Liver (tissue), 9 donors: ENCODE measurements around the gene COL23A1. TPM values are rescaled to one million over a fixed set of nuclear protein-coding genes. Genes with fewer than 3 reads are reported as not detected.

Experiments used
- DNase-seq: peaks from one replicate; pipeline ENCODE4 v3.0.0-alpha.2; 2017; ENCODE audit warnings: low spot score
- H3K27ac ChIP-seq, 2 donors: one replicate each; pipeline ENCODE4 v1.7.0; 2013; ENCODE audit warnings: inconsistent platforms in 2 of 2, low read length in 2 of 2, control low read depth in 1 of 2, low read depth in 1 of 2, mild to moderate bottlenecking in 1 of 2
- H3K27me3 ChIP-seq, 4 donors: one replicate each; pipeline versions ENCODE4 v1.6.1 to v1.7.0; 2013; ENCODE audit warnings: low read length in 3 of 4, inconsistent platforms in 1 of 4, mild to moderate bottlenecking in 1 of 4, moderate library complexity in 1 of 4; ENCODE audit not compliant: control insufficient read depth in 4 of 4, insufficient read depth in 4 of 4
- H3K36me3 ChIP-seq, 4 donors: one replicate each; pipeline versions ENCODE4 v1.6.1 to v1.7.0; 2013; ENCODE audit warnings: low read length in 3 of 4, mild to moderate bottlenecking in 3 of 4, low read depth in 1 of 4, moderate library complexity in 1 of 4; ENCODE audit not compliant: control insufficient read depth in 4 of 4, insufficient read depth in 3 of 4
- H3K4me1 ChIP-seq, 4 donors: one replicate each; pipeline versions ENCODE4 v1.6.1 to v1.7.0; 2013; ENCODE audit warnings: low read length in 3 of 4, mild to moderate bottlenecking in 3 of 4, moderate library complexity in 1 of 4; ENCODE audit not compliant: control insufficient read depth in 4 of 4, insufficient read depth in 4 of 4
- H3K4me3 ChIP-seq, 3 donors: one replicate each; pipeline versions ENCODE4 v1.6.1 to v1.7.0; 2013; ENCODE audit warnings: low read length in 3 of 3, control low read depth in 1 of 3, low read depth in 1 of 3, mild to moderate bottlenecking in 1 of 3
- H3K9ac ChIP-seq, 2 donors: one replicate each; pipeline ENCODE4 v1.7.0; 2013; ENCODE audit warnings: low read length in 2 of 2, mild to moderate bottlenecking in 2 of 2, moderate library complexity in 2 of 2, control low read depth in 1 of 2, low read depth in 1 of 2
- H3K9me3 ChIP-seq, 4 donors: one replicate each; pipeline versions ENCODE4 v1.6.1 to v1.7.0; 2013; ENCODE audit warnings: low read length in 3 of 4; ENCODE audit not compliant: control insufficient read depth in 4 of 4
- CTCF ChIP-seq: fragments of 150-350 bp; IDR thresholded peaks from 2 replicates; pipeline ENCODE4 v1.5.1; 2017; ENCODE audit warnings: improper control_type of control experiment, low read depth, low read length; ENCODE audit not compliant: missing input control
- EGR1 ChIP-seq, 2 donors: IDR thresholded peaks; 2 replicates each; pipeline ENCODE4 v1.6.1; 2016 to 2018; ENCODE audit warnings: antibody characterized with exemption in 2 of 2, low read depth in 2 of 2
- FOXA1 ChIP-seq: IDR thresholded peaks from 2 replicates; pipeline ENCODE4 v1.6.1; 2016; ENCODE audit warnings: antibody characterized with exemption
- HNF4A ChIP-seq, 2 donors: conservative IDR thresholded peaks; 2 replicates each; pipeline ENCODE4 v1.6.1; 2016; ENCODE audit warnings: antibody characterized with exemption in 2 of 2, mild to moderate bottlenecking in 2 of 2
- HNF4G ChIP-seq: IDR thresholded peaks from 2 replicates; pipeline ENCODE4 v1.6.1; 2016; ENCODE audit warnings: antibody characterized with exemption
- JUND ChIP-seq, 2 donors: IDR thresholded peaks; 2 replicates each; pipeline ENCODE4 v1.6.1; 2016; ENCODE audit warnings: antibody characterized with exemption in 2 of 2
- MAX ChIP-seq: IDR thresholded peaks from 2 replicates; pipeline ENCODE4 v1.6.1; 2016; ENCODE audit warnings: antibody characterized with exemption
- RAD21 ChIP-seq, 2 donors: IDR thresholded peaks; 2 replicates each; pipeline ENCODE4 v1.6.1; 2016; ENCODE audit warnings: antibody characterized with exemption in 2 of 2, mild to moderate bottlenecking in 2 of 2
- REST ChIP-seq: IDR thresholded peaks from 2 replicates; pipeline ENCODE4 v1.6.1; 2016; ENCODE audit warnings: antibody characterized with exemption, mild to moderate bottlenecking
- RXRA ChIP-seq, 2 donors: IDR thresholded peaks; 2 replicates each; pipeline ENCODE4 v1.6.1; 2017 to 2018; ENCODE audit warnings: antibody characterized with exemption in 2 of 2, mild to moderate bottlenecking in 1 of 2
- TAF1 ChIP-seq: conservative IDR thresholded peaks from 2 replicates; pipeline ENCODE4 v1.6.1; 2016; ENCODE audit warnings: antibody characterized with exemption, mild to moderate bottlenecking
- YY1 ChIP-seq: IDR thresholded peaks from 2 replicates; pipeline ENCODE4 v1.6.1; 2016; ENCODE audit warnings: antibody characterized with exemption, mild to moderate bottlenecking
- ZBTB33 ChIP-seq: IDR thresholded peaks from 2 replicates; pipeline ENCODE4 v1.6.1; 2016; ENCODE audit warnings: antibody characterized with exemption
- WGBS: extraction: QIAGEN DNeasy Blood & Tissue Kit; methylation state at CpG from one replicate; pipeline ENCODE4 v1.1.7; 2013; 5-methylcytosine and 5-hydroxymethylcytosine counted together
- polyA plus RNA-seq, 2 donors: library from polyadenylated mRNA; stranded (reverse) in 1 of 2; unstranded in 1 of 2; fragments of 200-250 nt in 1 of 2; fragments of >200 nt in 1 of 2; fragmentation: Nextera tagmentation in 1 of 2; extraction: Ambion mirVana in 1 of 2; gene quantifications; one replicate each; pipeline versions ENCODE4 v1.2.1 to v1.2.3, GENCODE V29; 2013 to 2015
- total RNA-seq, 2 donors: library from RNA; depleted of rRNA; stranded (reverse); fragments of >200 nt; gene quantifications; one replicate each; pipeline ENCODE4 v1.2.3, GENCODE V29; 2014
- TF ChIP-seq, protein P1 (sequence below): IDR thresholded peaks from 2 replicates; pipeline ENCODE4 v1.6.1; 2016; ENCODE audit warnings: antibody characterized with exemption
- donor health status: healthy.
- donor health status: healthy.
- donor health status: healthy.
- donor health status: healthy.
- donor health status: healthy.

COL23A1 gene
- total and polyA plus RNA-seq, 4 donors: 0.08 to 1.4 (median 0.27) TPM

DNA sequence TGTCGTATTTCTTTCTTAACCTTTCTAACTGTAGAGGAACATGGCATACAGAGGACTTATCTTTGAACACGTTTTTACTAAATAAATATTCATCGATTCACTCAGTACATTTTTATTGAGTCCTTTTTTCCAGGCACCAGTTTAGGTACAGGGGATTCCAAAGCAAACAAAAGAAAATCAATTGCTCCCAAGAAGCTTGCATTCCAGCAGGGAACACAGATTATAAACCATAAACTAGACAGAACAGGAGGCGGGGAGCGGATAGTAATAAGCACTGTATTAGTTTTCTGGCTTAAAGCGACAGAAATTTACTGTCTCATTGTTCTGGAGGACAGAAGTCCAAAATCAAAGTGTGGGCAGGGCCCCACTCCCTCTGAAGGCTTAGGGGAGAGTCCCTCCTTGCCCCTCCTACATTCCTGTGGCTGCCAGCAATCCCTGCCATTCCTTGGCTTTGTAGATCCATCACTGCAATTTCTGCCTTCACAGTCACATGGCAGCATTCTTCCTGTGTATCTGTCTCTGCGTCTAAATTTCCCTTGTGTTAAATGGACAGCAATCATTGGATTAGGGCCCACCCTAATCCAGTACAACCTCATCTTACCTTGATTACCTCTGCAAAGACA, 115.5 kb downstream of the COL23A1 start:
- 40% methylated on average over 7 of the region's 7 CpGs for WGBS

GRCh38 chr5:178473854-178474253, 116.3 kb downstream of the COL23A1 start:
- H3K27me3 ChIP-seq: no peaks in the 10 kb centered on the region
- H3K4me1 ChIP-seq: peaks cover 1 to 10% (median 4%) of the 10 kb centered on the region in 4 donors
- H3K4me3 ChIP-seq: no peak overlapping the region
- DNase-seq: no peak
- TF ChIP-seq HNF4A (conservative IDR thresholded peaks at IDR 0.05) (no peak), YY1 (no peak), ZBTB33 (no peak)
- TF ChIP-seq, protein P1, sequence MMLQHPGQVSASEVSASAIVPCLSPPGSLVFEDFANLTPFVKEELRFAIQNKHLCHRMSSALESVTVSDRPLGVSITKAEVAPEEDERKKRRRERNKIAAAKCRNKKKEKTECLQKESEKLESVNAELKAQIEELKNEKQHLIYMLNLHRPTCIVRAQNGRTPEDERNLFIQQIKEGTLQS: no peak
- H3K9ac ChIP-seq: no peak overlapping the region
- no peaks in the 10 kb centered on the region for H3K36me3 ChIP-seq
- WGBS: 72% methylated on average over 7 of the region's 7 CpGs
- H3K9me3 ChIP-seq: peaks cover 0 to 4% (median 0%) of the 10 kb centered on the region in 4 donors
- H3K27ac ChIP-seq: no peak overlapping the region

More for the DNA sequence above, 115.5 kb downstream of the COL23A1 start:
- peaks cover 0 to 4% (median 0%) of the 10 kb centered on the region in 4 donors for H3K9me3 ChIP-seq
- H3K4me3 ChIP-seq: no peak overlapping the region
- no peaks in the 10 kb centered on the region for H3K27me3 ChIP-seq
- peaks cover 1 to 10% (median 4%) of the 10 kb centered on the region in 4 donors for H3K4me1 ChIP-seq
- no peak for DNase-seq
- no peak overlapping the region for H3K9ac ChIP-seq
- H3K27ac ChIP-seq: no peak overlapping the region
- TF ChIP-seq FOXA1 (no peak), HNF4G (no peak), RAD21 (IDR thresholded peaks at IDR 0.05) (no peak), YY1 (no peak), RXRA (IDR thresholded peaks at IDR 0.05) (peak in 1 of 2 donors; percentile 14), JUND (IDR thresholded peaks at IDR 0.05) (peak in 1 of 2 donors; percentile 30), HNF4A (conservative IDR thresholded peaks at IDR 0.05) (peak in 1 of 2 donors; percentile 10), ZBTB33 (no peak), MAX (no peak)
- TF ChIP-seq, protein P1: no peak
- H3K36me3 ChIP-seq: no peaks in the 10 kb centered on the region

GRCh38 chr5:178472138-178472537, 118.1 kb downstream of the COL23A1 start:
- 84% methylated on average over 4 of the region's 4 CpGs for WGBS
- H3K27me3 ChIP-seq: no peaks in the 10 kb centered on the region
- no peak overlapping the region for H3K4me3 ChIP-seq
- H3K36me3 ChIP-seq: no peaks in the 10 kb centered on the region
- H3K27ac ChIP-seq: no peak overlapping the region
- peaks cover 0 to 4% (median 0%) of the 10 kb centered on the region in 4 donors for H3K9me3 ChIP-seq
- peaks cover 1 to 13% (median 7%) of the 10 kb centered on the region in 4 donors for H3K4me1 ChIP-seq
- no peak overlapping the region for H3K9ac ChIP-seq
- no peak for DNase-seq
- no peak for TF ChIP-seq REST
- no peak for TF ChIP-seq TAF1
- TF ChIP-seq CTCF: no peak
- no peak for TF ChIP-seq EGR1 (IDR thresholded peaks at IDR 0.05; ENCODE audit: low read depth in 2 of 2)
- TF ChIP-seq ZBTB33: no peak
